HG02870 (cell line): ENCODE data around the gene KRTAP24-1.

Source experiments
- ATAC-seq: cut with Tn5 transposase; IDR thresholded peaks from one replicate; pipeline ENCODE4 v1.9.1; 2021; ENCODE audit warnings: mild to moderate bottlenecking, moderate library complexity; ENCODE audit not compliant: unreplicated experiment

Gene KRTAP24-1

DNA sequence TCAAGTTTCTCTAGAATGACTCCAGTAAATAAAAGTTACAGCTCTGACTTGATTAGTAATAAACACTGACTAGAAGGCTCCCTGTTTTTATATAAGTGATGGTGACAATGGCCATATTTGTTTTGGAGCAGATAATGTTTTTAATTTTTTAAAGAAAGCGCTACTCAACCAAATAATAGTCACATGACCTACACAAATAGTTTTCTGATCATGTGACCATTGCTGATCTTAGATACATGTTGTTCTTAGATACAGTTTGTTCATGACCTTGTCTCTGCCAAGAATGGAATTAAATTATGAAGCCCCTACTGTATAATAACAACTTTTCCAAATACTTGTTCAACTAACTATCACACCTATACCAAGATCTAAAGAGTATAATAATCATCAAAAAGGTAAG, 44.6 kb downstream of the KRTAP24-1 start:
- no peak for ATAC-seq

- ATAC-seq: no peak
These were observed 48.1 kb downstream of the KRTAP24-1 start for GRCh38 chr21:30234643-30235042.

GRCh38 chr21:30234050-30234449, 48.7 kb downstream of the KRTAP24-1 start:
- no peak for ATAC-seq

DNA sequence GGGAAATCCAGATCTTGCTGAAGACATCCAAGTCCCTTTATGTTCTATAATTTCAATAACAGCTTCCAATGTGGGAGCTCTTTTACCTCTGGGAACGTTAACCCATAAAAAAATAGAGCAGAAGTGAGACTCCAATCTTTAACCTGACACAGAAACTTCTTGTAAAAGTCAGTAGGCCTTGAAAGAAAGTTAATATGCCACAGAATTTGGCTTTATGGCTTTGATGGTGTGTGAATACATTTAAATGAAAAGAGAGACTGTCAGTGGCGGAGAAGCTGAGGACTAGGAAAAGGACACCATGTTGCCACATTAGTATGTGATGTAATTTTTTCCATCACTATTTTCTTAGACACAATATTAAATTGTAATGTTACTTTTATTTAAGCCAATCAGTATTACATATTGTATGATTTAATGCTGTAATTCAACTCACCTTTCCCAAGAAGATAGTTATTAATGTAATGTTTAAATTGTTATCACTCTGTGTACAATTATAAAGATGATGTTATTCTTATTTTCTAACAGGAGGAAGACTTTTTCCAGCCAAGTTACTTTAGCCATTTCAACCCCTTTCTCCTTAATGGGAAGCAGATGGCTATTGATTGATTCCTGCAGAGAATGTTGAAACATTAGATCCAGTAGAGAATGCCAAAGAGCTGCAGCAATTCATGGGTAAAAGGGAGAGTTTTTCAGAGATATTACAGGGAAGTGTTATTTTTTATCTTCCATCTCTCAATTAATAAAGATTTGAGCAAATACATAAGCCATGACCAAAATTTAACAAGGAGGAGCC, 49.3 kb downstream of the KRTAP24-1 start:
- ATAC-seq: no peak

DNA sequence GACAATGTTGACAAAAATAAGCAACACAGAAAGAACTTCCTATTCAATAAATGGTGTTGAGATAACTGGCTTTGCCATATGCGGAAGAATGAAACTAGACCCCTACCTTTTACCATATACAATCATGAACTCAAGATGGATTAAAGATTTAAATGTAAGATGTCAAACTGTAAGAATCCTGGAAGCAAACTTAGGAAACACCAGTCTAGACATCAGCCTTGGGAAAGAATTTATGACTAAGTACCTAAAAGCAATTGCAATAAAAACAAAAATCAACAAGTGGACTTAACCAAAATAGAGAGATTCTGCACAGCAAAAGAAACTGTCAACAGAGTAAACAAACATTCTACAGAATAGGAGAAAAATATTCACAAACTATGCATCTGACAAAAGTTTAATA, 50.7 kb downstream of the KRTAP24-1 start:
- ATAC-seq: no peak
